ENCODE measurements around the gene TRIM14. TPM values are rescaled to one million over a fixed set of nuclear protein-coding genes. Genes with fewer than 3 reads are reported as not detected.

TRIM14 gene
- total RNA-seq, 1 experiment from 2014 or later: 12.5 TPM

- H3K4me1 Mint-ChIP-seq: peaks cover 13 to 17% of the 10 kb centered on the region in 2 experiments
- peaks cover 2% of the 10 kb centered on the region for H3K4me1 ChIP-seq (ENCODE audit: insufficient read depth, low read length)
- no peak overlapping the region for H4K91ac ChIP-seq (ENCODE audit: insufficient read length, low read depth, low read length)
- H3K4me2 ChIP-seq (ENCODE audit: insufficient read depth, insufficient read length, low read length): no peak overlapping the region
- H3K9me3 Mint-ChIP-seq: no peaks in the 10 kb centered on the region
- no peaks in the 10 kb centered on the region for H3K79me2 ChIP-seq (ENCODE audit: insufficient read depth, low read length)
- no peak overlapping the region for H2AK5ac ChIP-seq (ENCODE audit: insufficient read length, low read length)
- H4K20me1 ChIP-seq (ENCODE audit: control insufficient read depth, insufficient read depth, insufficient read length): no peaks in the 10 kb centered on the region
- H2BK5ac ChIP-seq (ENCODE audit: insufficient read length, low read length): no peak overlapping the region
- H3K27me3 ChIP-seq (ENCODE audit: insufficient read depth, low read length): no peaks in the 10 kb centered on the region
- H3K27me3 Mint-ChIP-seq (ENCODE audit: low read depth): no peaks in the 10 kb centered on the region
- no peak for DNase-seq
- no peaks in the 10 kb centered on the region for H3K23me2 ChIP-seq (ENCODE audit: insufficient read length, low read depth, low read length, poor library complexity, severe bottlenecking)
- no peak overlapping the region for H3K4ac ChIP-seq (ENCODE audit: low read depth, low read length)
- H3K4me3 Mint-ChIP-seq: no peak overlapping the region
- H3K56ac ChIP-seq (ENCODE audit: insufficient read length, low read depth, low read length): no peak overlapping the region
- no peak overlapping the region for H3K9ac ChIP-seq (ENCODE audit: extremely low read depth, insufficient read length, low read length)
- H2BK120ac ChIP-seq (ENCODE audit: low read depth, low read length, poor library complexity, severe bottlenecking): no peak overlapping the region
- H3K27ac ChIP-seq (ENCODE audit: insufficient read length, low read depth, low read length): no peak overlapping the region
- no peak overlapping the region for H2BK15ac ChIP-seq (ENCODE audit: low read depth, low read length)
- no peak overlapping the region for H4K5ac ChIP-seq (ENCODE audit: insufficient read length, low read depth, low read length)
- no peak overlapping the region for H3K18ac ChIP-seq (ENCODE audit: insufficient read length, low read depth, low read length)
- no peak overlapping the region for H3K23ac ChIP-seq (ENCODE audit: insufficient read length, low read depth, low read length)
- no peak overlapping the region for H2BK12ac ChIP-seq (ENCODE audit: insufficient read length, low read depth, low read length)
- H3K27ac Mint-ChIP-seq: no peak overlapping the region
- no peak overlapping the region for H3T11ph ChIP-seq (ENCODE audit: low read length)
- H3K79me1 ChIP-seq (ENCODE audit: insufficient read depth, low read depth, low read length, poor library complexity, severe bottlenecking): no peaks in the 10 kb centered on the region
- no peak overlapping the region for H4K8ac ChIP-seq (replicated peaks; ENCODE audit: insufficient read length, low read depth, low read length)
- no peak overlapping the region for H2BK20ac ChIP-seq (ENCODE audit: low read depth, low read length, poor library complexity, severe bottlenecking)
- no peak overlapping the region for H3K14ac ChIP-seq (ENCODE audit: insufficient read depth, low read length)
- peaks cover 9 to 37% (median 12%) of the 10 kb centered on the region in 3 experiments; a peak in 6 of 7 replicates for H3K36me3 Mint-ChIP-seq (ENCODE audit: insufficient read depth in 1 of 3, low read depth in 3 of 3)
- WGBS (ENCODE audit: extremely low coverage, insufficient read length, low lambda C conversion rate): no CpG with 5 or more reads among the region's 2 CpGs
- no peak overlapping the region for H2AFZ ChIP-seq (ENCODE audit: low read length)
- no peaks in the 10 kb centered on the region for H3K9me3 ChIP-seq (ENCODE audit: control insufficient read depth, low read depth, low read length)
- TF ChIP-seq CTCF (conservative IDR thresholded peaks at IDR 0.05): no peak
Measured at GRCh38 chr9:98107926-98108325, 11.1 kb downstream of the TRIM14 start.
